ENCODE measurements around the gene SLC6A3.

The SLC6A3 gene

DNA sequence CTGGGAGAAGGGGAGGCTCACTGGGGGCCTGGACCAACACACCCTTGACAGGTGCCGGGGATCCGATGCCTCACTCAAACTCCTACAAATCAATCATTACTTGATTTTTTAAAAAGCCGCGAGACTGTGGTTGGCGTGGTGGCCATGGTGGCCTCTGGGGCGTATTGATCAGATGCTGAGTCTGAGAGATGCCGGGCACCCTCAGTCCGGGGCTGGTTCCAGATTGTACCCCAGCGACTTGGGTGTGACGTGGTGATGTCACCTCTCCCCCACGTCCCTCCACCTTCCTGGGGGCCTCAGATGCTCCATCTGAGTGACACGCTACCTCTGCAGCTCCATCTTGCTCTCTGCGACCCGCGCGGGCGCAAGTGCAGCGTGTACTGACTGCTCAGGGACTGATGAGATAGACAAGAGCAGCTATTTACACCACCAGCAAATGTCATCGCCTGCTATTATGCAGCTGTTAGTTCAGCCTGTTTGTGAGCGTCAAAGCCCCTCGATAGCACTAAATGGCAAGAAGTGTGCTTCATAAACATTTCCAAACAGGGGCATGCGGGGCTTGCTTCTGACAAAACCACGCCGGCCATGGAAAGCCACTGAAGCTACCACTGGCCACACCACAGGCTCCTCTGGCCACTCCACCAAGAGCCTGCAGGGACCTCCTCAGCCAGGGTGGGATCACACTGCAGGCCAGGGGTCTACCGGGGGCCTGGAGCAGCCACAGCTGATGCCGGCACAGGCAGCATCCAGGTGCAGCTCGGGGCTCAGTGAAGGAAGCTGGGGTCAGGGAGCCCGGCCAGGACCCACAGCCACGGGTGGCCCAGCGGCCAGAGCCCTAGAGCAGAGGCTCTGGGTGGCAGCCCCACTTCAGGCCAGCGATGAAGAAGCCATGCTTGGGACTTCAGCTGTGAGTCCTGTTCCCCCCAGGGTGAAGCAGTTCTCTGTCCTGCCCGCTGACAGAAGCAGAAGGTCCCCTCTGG, 50.1 kb downstream of the SLC6A3 start:
- H3K4me3 ChIP-seq (replicated peaks in 1 of 2; ENCODE audit: low read depth in 2 of 2, low read length in 2 of 2) = no peak overlapping the region
- no peak for DNase-seq (ENCODE audit: low read depth in 2 of 2)
- TF ChIP-seq, protein P1, sequence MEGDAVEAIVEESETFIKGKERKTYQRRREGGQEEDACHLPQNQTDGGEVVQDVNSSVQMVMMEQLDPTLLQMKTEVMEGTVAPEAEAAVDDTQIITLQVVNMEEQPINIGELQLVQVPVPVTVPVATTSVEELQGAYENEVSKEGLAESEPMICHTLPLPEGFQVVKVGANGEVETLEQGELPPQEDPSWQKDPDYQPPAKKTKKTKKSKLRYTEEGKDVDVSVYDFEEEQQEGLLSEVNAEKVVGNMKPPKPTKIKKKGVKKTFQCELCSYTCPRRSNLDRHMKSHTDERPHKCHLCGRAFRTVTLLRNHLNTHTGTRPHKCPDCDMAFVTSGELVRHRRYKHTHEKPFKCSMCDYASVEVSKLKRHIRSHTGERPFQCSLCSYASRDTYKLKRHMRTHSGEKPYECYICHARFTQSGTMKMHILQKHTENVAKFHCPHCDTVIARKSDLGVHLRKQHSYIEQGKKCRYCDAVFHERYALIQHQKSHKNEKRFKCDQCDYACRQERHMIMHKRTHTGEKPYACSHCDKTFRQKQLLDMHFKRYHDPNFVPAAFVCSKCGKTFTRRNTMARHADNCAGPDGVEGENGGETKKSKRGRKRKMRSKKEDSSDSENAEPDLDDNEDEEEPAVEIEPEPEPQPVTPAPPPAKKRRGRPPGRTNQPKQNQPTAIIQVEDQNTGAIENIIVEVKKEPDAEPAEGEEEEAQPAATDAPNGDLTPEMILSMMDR (IDR thresholded peaks at IDR 0.05; ENCODE audit: low read depth, low read length) = no peak

DNA sequence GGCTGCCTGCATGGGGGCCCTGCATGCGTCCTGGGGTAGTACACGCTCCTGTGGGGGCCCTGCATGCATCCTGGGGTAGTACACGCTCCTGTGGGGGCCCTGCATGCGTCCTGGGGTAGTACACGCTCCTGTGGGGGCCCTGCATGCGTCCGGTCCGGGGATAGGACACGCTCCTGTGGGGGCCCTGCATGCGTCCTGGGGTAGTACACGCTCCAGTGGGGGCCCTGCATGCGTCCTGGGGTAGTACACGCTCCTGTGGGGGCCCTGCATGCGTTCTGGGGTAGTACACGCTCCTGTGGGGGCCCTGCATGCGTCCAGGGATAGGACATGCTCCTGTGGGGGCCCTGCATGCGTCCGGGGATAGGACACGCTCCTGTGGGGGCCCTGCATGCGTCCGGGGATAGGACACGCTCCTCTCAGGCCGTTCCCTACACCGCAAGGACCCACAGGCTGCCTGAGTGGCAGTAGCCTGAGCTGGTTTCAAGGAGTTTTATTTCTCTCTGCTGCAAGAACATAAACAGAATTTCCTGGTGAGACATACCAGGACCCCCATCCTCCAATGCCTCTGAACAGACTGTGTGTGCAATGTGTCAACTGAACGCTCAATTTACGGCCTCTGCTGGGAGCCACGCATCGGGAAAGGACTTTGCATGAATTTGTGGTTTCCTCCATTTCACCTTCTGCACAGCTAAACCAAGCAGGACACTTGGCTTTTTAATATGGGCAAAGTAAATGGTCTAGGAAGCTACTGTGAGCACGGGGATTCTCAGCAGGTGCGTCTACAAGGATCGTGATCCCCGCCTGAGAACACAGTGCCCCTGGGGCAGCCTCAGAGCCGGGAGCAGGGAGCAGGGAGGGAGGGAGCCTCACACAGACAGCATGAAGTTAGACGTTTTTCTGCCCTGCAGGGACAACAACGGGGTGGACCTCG, 51.4 kb downstream of the SLC6A3 start:
- no peak overlapping the region for H3K4me3 ChIP-seq (replicated peaks in 1 of 2; ENCODE audit: low read depth in 2 of 2, low read length in 2 of 2)
- no peak for DNase-seq (ENCODE audit: low read depth in 2 of 2)
- TF ChIP-seq, protein P1 (IDR thresholded peaks at IDR 0.05; ENCODE audit: low read depth, low read length) = no peak

DNA sequence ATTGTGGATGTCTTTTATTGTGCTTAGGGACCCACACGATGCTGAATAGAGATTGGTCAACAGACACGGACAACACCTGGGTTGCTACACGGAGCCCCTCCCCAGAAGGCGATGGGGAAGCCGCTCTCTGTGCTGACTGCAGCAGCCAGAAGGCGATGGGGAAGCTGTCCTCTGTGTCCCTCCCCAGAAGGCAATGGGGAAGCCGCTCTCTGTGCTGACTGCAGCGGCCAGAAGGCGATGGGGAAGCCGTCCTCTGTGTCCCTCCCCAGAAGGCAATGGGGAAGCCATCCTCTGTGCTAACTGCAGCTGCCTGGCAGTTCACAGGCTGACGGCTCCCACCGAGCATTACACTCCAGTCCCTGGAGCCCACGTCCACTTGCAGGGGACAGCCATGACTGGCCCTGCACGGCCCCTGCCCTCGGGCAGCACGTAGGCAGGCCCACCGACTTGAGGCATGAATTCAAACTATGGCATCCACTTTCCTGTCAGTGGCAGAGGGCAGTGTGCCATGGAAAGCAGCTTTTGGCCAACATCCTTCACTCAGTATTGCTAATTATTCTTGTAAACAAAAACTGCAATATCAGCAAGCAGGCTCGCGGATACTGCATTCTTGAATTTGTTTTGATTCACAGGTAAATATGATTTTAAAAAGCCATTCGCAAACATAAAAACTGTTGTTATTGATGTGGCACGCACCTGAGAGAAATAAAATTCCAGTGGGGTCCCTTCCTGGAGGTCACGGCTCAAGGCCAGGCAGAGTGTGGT, 52.3 kb downstream of the SLC6A3 start:
- TF ChIP-seq, protein P1 (IDR thresholded peaks at IDR 0.05; ENCODE audit: low read depth, low read length) = no peak
- DNase-seq (ENCODE audit: low read depth in 2 of 2) = no peak

DNA sequence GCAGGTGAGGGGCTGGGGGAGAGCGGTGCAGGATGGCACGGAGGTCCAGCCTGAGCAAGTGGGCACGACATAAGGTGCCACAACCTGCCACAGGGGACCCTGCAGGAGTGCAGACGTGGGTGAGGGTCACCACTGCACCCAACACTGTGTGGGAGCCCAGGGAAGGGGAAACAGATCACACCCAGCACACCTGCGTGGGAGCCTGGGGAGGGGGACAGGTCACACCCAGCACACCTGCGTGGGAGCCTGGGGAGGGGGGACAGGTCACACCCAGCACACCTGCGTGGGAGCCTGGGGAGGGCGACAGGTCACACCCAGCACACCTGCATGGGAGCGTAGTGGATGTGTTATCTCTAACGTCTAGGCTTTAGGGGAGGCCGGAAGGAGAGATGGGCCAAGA, 53.0 kb downstream of the SLC6A3 start:
- TF ChIP-seq, protein P1 (IDR thresholded peaks at IDR 0.05; ENCODE audit: low read depth, low read length) = no peak
- H3K4me3 ChIP-seq (replicated peaks in 1 of 2; ENCODE audit: low read depth in 2 of 2, low read length in 2 of 2) = no peak overlapping the region
- DNase-seq (ENCODE audit: low read depth in 2 of 2) = no peak

More for the DNA sequence above, 52.3 kb downstream of the SLC6A3 start:
- no peak overlapping the region for H3K4me3 ChIP-seq (replicated peaks in 1 of 2; ENCODE audit: low read depth in 2 of 2, low read length in 2 of 2)

DNA sequence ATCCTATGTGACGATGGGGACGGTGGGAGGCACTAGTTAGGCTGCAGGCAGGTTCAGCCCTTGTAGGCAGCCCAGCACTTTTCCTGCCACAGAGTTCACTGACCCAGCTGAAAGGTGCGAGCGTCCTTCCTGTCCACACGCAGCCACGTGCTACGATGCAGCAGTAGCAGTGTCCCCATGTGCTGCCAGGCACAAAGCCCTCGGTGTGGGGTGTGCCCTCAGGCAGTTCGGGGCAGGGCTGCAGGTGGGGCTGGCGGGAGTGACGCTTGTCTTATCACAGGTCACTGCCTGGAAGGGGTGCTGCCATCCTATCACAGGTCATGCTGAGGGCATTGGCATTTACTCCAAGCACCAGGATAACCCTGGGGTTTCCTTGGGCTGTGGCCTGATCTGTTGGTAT, 53.5 kb downstream of the SLC6A3 start:
- TF ChIP-seq, protein P1 (IDR thresholded peaks at IDR 0.05; ENCODE audit: low read depth, low read length) = no peak
- no peak for DNase-seq (ENCODE audit: low read depth in 2 of 2)
- no peak overlapping the region for H3K4me3 ChIP-seq (replicated peaks in 1 of 2; ENCODE audit: low read depth in 2 of 2, low read length in 2 of 2)

Measured in cardiac fibroblast (primary cell).